NT2/D1 (cell line): Measurements from ENCODE around the gene SLC39A2.

Experiments
- SUZ12 ChIP-seq: IDR thresholded peaks from 2 replicates; pipeline ENCODE4 v1.6.1; 2011; ENCODE audit not compliant: insufficient read length, insufficient read depth; ENCODE audit errors: extremely low read depth
- YY1 ChIP-seq: IDR thresholded peaks from 2 replicates; pipeline ENCODE4 v1.6.1; 2011; ENCODE audit not compliant: insufficient read length, insufficient read depth

GRCh38 chr14:20999591-20999990 lies 498 bp downstream of the SLC39A2 start:
- TF ChIP-seq YY1, result no peak
- no peak for TF ChIP-seq SUZ12
